Activated CD8-positive, alpha-beta memory T cell treated with anti-CD3 and anti-CD28 coated beads, Interleukin-2, amount 10 ng/mL, durations not matched to agents 7 days and 5 days (primary cell): Measurements from ENCODE around the gene YIPF6. TPM values are rescaled to one million over a fixed set of nuclear protein-coding genes. Genes with fewer than 3 reads are reported as not detected.
"Not testable (repeated sequence)": the region's sequence is repeated elsewhere in the genome, so short reads cannot be mapped to it uniquely, and the experiment has no call there.

Experiments
- ATAC-seq: fragments of 150-1000 bp; cut with Tn5 transposase; one replicate; pipeline ENCODE4 v1.10.0; 2021; ENCODE audit warnings: moderate library complexity
- CTCF ChIA-PET: fragments of 350-600 bp; sonication (Branson Sonifier 250); formaldehyde crosslinking; loops from one replicate; lab custom pipeline; 2021; ENCODE audit warnings: antibody characterized with exemption; lab: Charles Lee
- DNase-seq: peaks from one replicate; pipeline ENCODE4 v3.0.0-alpha.2; 2020
- H3K27ac Mint-ChIP-seq: one replicate; pipeline ENCODE4 v1.8.0; 2021; ENCODE audit warnings: mild to moderate bottlenecking, mixed read lengths
- H3K27me3 Mint-ChIP-seq: one replicate; pipeline ENCODE4 v1.8.0; 2021; ENCODE audit warnings: mixed read lengths
- H3K36me3 Mint-ChIP-seq: one replicate; pipeline ENCODE4 v1.8.0; 2021; ENCODE audit warnings: mild to moderate bottlenecking, mixed read lengths
- H3K4me1 Mint-ChIP-seq: one replicate; pipeline ENCODE4 v1.8.0; 2021; ENCODE audit warnings: mixed read lengths
- H3K4me3 Mint-ChIP-seq: one replicate; pipeline ENCODE4 v1.8.0; 2021; ENCODE audit warnings: mild to moderate bottlenecking, moderate library complexity, mixed read lengths
- H3K9me3 Mint-ChIP-seq: one replicate; pipeline ENCODE4 v1.8.0; 2022; ENCODE audit warnings: low read depth, mixed read lengths
- total RNA-seq, 2 experiments: library from RNA; stranded (reverse); gene quantifications; one replicate each; pipeline ENCODE4 v1.2.3, GENCODE V29; 2021

The YIPF6 gene
- total RNA-seq, 2 experiments from 2014 or later, result 16.6 to 20.8 TPM

DNA sequence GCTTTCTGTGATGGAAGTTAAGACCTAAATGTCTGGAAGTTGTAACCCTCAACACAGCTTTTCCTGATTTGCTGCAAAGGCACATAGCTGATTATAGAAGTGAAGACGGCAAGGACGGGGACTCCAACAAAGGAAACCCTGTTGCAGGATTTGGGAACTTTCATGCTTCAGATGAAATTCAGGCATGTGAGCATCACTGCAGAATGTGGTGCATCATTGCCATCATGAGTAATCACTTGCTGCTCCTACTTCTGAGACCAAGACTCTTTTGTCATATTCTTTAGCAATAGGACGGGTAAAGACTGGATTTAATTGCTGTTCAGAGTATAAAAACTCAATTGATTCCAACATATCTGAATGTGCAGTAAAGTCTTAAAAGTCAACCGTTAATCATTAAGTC is 35.8 kb downstream of the YIPF6 start:
- Mint-ChIP-seq H3K4me1 (no peaks in the 10 kb centered on the region), H3K27me3 (no peaks in the 10 kb centered on the region), H3K36me3 (peaks cover 17% of the 10 kb centered on the region), H3K4me3 (no peak overlapping the region), H3K9me3 (no peaks in the 10 kb centered on the region), H3K27ac (no peak overlapping the region)
- no peak for DNase-seq
- ATAC-seq, result no peak
- CTCF ChIA-PET, result no interaction called here

DNA sequence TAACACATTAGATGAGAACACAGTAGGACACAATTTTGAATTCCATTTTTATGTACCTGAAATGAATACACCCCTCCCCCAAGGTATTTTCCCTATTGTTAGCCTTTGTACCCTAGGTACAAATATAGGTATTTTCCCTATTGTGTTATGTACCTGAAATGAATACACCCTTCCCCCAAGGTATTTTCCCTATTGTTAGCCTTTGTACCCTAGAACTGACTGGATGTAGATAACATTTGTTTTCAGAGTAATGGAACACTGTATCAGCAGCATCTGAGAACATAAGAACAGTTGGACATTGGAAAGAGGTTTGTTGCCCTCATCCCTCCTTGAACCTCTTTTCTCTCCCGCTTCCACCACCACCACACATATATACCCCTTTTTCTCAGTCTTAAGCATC is 37.6 kb downstream of the YIPF6 start:
- ATAC-seq, result no peak
- CTCF ChIA-PET, result no interaction called here
- no peaks in the 10 kb centered on the region for H3K9me3 Mint-ChIP-seq
- DNase-seq, result no peak
- no peak overlapping the region for H3K4me3 Mint-ChIP-seq
- peaks cover 17% of the 10 kb centered on the region for H3K36me3 Mint-ChIP-seq
- no peak overlapping the region for H3K27ac Mint-ChIP-seq
- no peaks in the 10 kb centered on the region for H3K27me3 Mint-ChIP-seq
- no peaks in the 10 kb centered on the region for H3K4me1 Mint-ChIP-seq

DNA sequence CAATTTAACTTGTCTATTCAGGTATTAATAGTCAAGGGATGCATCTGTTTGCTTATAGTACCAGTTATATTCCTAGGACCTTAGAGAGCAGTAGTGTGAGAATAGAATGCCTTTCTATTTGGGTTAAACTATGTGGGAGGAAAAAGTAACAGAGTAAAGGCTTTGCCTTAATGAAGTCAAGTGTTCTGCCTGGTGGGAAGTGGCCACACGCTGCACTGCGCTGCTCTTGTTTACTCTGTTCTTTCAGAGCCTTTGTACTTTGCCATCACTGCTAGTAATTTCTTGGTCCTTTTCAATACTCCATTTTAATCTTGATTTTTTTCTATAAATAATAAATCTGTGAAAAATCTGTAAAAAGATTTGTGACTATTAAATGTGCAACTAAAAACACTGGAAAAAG is 38.0 kb downstream of the YIPF6 start:
- no peak overlapping the region for H3K4me3 Mint-ChIP-seq
- CTCF ChIA-PET, result no interaction called here
- peaks cover 16% of the 10 kb centered on the region for H3K36me3 Mint-ChIP-seq
- DNase-seq (no peak), ATAC-seq (no peak)
- H3K27ac Mint-ChIP-seq, result no peak overlapping the region
- no peaks in the 10 kb centered on the region for H3K9me3 Mint-ChIP-seq
- H3K27me3 Mint-ChIP-seq, result no peaks in the 10 kb centered on the region
- H3K4me1 Mint-ChIP-seq, result no peaks in the 10 kb centered on the region

DNA sequence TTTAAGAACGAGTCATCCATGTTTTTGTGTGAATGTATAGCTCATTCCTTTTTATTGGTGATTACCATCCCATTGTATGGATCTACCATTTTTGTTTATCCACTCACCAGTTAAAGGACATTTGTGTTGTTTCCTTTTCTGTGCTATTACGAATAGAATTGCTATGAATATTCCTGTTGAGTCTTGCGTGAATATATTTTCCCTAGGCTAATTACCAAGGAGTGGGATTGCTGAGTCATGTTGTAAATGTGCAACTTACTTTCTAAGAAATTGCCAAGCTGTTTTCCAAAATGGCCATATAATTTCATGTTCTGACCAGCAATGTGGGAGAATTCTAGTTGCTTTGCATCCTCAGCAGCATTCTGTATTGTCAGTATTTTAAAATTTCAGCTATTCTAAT is 51.3 kb downstream of the YIPF6 start:
- no peak overlapping the region for H3K4me3 Mint-ChIP-seq
- H3K4me1 Mint-ChIP-seq, result no peaks in the 10 kb centered on the region
- ATAC-seq (no peak), DNase-seq (no peak)
- no peaks in the 10 kb centered on the region for H3K9me3 Mint-ChIP-seq
- no peak overlapping the region for H3K27ac Mint-ChIP-seq
- CTCF ChIA-PET, result no interaction called here
- no peaks in the 10 kb centered on the region for H3K36me3 Mint-ChIP-seq
- no peaks in the 10 kb centered on the region for H3K27me3 Mint-ChIP-seq

DNA sequence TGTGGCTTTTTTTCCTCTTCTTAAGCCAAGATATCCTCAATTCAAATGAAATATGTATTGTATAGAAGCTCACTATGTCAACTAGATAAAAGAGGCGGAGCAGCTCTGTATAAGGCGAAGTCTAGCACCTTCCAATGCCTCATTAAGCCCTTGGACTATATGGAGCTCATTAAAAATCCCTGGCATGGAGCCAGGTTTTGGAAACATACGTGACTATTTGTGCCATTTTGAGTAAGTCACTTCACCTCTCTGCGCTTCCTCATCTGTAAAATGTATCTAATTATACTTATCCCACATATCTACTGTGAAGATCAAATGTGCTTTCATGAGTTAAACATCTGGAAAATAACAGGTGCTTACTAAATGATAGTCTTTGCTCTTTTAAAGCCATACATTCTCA is 57.2 kb downstream of the YIPF6 start:
- no peak overlapping the region for H3K4me3 Mint-ChIP-seq
- H3K9me3 Mint-ChIP-seq, result no peaks in the 10 kb centered on the region
- ATAC-seq (no peak), DNase-seq (no peak)
- H3K36me3 Mint-ChIP-seq, result no peaks in the 10 kb centered on the region
- H3K27ac Mint-ChIP-seq, result no peak overlapping the region
- no peaks in the 10 kb centered on the region for H3K4me1 Mint-ChIP-seq
- CTCF ChIA-PET, result no interaction called here
- no peaks in the 10 kb centered on the region for H3K27me3 Mint-ChIP-seq

DNA sequence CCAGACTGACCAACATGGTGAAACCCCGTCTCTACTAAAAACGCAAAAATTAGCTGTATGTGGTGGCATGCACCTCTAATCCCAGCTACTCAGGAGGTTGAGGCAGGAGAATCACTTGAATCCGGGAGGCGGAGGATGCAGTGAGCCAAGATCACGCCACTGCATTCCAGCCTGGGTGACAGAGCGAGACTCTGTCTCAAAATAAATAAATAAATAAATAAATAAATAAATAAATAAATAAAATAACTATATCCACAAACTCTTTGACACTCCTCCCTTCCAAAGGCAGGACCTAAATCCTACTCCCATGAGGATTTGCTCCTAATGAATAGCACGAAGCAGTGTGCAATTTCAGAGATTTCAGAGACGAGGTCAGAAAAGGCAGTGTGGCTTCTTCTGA is 58.3 kb downstream of the YIPF6 start:
- H3K4me3 Mint-ChIP-seq, H3K27me3 Mint-ChIP-seq, ATAC-seq, H3K4me1 Mint-ChIP-seq, DNase-seq, H3K9me3 Mint-ChIP-seq, CTCF ChIA-PET, H3K36me3 Mint-ChIP-seq, H3K27ac Mint-ChIP-seq: not testable (repeated sequence)

DNA sequence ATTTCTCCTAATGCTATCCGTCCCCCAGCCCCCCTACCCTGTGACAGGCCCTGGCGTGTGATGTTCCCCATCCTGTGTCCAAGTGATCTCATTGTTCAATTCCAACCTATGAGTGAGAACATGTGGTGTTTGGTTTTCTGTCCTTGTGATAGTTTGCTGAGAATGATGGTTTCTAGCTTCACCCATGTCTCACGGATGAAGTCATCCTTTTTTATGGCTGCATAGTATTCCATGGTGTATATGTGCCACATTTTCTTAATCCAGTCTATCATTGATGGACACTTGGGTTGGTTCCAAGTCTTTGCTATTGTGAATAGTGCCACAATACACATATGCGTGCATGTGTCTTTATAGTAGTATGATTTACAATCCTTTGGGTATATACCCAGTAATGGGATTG is 61.1 kb downstream of the YIPF6 start:
- H3K27ac Mint-ChIP-seq, ATAC-seq, H3K27me3 Mint-ChIP-seq, H3K4me3 Mint-ChIP-seq, CTCF ChIA-PET, H3K4me1 Mint-ChIP-seq, H3K36me3 Mint-ChIP-seq, DNase-seq, H3K9me3 Mint-ChIP-seq: not testable (repeated sequence)

DNA sequence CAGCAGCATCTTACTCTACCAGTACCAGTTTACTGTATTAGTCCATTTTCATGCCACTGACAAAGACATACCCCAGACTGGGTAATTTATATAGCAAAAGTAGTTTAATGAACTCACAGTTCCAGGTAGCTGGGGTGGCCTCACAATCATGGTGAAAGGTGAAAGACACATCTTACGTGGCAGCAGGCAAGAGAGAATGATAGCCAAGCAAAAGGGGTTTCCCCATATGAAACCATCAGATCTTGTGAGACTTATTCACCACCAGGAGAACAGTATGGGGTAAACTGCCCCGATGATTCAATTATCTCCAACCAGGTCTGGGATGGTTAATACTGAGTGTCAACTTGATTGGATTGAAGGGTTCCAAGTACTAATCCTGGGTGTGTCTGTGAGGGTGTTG is 69.3 kb downstream of the YIPF6 start:
- ATAC-seq (peak; percentile 47), DNase-seq (peak; percentile 39)
- Mint-ChIP-seq H3K27me3 (no peaks in the 10 kb centered on the region), H3K4me1 (peaks cover 31% of the 10 kb centered on the region), H3K36me3 (peaks cover 2% of the 10 kb centered on the region), H3K9me3 (no peaks in the 10 kb centered on the region), H3K27ac (no peak overlapping the region), H3K4me3 (no peak overlapping the region)
- CTCF ChIA-PET, result no interaction called here

DNA sequence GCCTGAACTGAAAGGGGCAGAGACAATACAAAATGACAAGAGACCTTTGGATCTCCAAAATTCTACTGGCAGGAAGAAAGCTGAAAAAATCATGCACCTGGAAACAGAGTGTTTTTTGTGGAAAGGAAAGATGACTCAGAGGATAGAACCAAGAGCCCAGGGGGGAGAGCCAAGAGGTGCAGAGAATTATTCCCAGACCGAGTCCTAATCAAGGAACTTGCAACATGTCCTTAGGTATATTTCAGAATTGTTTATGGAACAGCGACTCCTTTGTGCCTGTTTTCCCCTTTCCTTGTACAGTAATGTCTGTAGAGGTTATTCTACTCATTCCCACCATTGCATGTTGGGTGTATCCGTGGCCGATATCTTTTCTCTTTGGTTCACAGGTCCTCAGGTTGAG is 71.7 kb downstream of the YIPF6 start:
- Mint-ChIP-seq H3K9me3 (no peaks in the 10 kb centered on the region), H3K27ac (no peak overlapping the region), H3K4me1 (peaks cover 41% of the 10 kb centered on the region), H3K4me3 (no peak overlapping the region), H3K27me3 (no peaks in the 10 kb centered on the region), H3K36me3 (peaks cover 2% of the 10 kb centered on the region)
- CTCF ChIA-PET, result no interaction called here
- ATAC-seq (no peak), DNase-seq (no peak)

DNA sequence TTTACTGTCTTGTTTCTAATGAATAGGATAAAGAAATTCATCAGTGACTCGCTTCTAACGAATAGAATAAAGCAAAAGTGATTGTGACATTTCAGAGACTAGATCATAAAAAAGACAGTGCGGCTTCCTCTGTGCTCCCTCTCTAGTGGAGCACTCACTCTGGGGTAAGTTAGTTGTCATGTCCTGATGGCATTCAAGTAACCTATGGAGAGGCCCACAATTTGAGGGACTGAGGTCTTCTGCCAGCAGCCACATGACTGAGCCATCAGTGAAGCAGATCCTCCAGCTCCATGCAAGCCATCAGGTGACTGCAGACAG is 72.4 kb downstream of the YIPF6 start:
- Mint-ChIP-seq H3K36me3 (peaks cover 2% of the 10 kb centered on the region), H3K27me3 (no peaks in the 10 kb centered on the region), H3K27ac (peak overlapping the region; percentile 68), H3K9me3 (no peaks in the 10 kb centered on the region), H3K4me3 (no peak overlapping the region), H3K4me1 (peaks cover 41% of the 10 kb centered on the region)
- peak; percentile 40 for DNase-seq
- CTCF ChIA-PET, result no interaction called here
- no peak for ATAC-seq

DNA sequence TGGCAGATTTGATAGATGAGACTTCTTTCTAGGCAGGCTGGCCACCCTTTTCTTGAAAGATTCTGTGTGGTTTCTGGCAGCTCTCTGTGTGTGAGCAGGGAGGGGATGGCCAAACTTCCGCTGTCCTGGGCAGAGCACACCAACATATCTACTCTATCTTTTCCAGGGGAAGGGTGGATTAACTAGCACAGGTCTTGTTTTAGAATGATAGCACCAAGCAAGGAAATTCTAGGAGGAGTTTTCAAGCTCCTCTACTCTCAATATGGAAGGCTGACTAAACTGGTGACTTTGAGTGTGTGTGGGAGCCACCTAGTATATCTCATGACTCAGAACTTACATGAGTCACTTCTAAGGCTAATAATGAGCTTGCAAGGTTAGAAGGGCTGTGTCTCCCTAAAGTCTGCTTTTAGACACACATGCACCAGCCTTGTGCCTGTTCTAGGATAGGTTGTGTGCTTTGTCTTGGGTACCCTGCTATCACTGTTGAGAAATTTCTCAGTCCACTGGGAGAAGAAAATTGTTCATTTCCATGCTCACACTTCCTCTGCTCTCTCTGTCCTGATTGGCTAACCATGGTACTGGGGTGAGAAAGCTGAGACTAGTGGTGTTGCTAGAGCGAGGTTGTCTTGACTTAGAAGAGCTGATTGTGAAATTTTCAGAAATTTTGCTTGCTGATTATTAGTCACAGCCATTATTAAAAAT is 72.9 kb downstream of the YIPF6 start:
- H3K4me1 Mint-ChIP-seq, result peaks cover 41% of the 10 kb centered on the region
- CTCF ChIA-PET, result no interaction called here
- peak overlapping the region; percentile 68 for H3K27ac Mint-ChIP-seq
- no peaks in the 10 kb centered on the region for H3K36me3 Mint-ChIP-seq
- no peak overlapping the region for H3K4me3 Mint-ChIP-seq
- no peaks in the 10 kb centered on the region for H3K9me3 Mint-ChIP-seq
- DNase-seq (peak; percentile 37), ATAC-seq (peak; percentile 92)
- no peaks in the 10 kb centered on the region for H3K27me3 Mint-ChIP-seq

DNA sequence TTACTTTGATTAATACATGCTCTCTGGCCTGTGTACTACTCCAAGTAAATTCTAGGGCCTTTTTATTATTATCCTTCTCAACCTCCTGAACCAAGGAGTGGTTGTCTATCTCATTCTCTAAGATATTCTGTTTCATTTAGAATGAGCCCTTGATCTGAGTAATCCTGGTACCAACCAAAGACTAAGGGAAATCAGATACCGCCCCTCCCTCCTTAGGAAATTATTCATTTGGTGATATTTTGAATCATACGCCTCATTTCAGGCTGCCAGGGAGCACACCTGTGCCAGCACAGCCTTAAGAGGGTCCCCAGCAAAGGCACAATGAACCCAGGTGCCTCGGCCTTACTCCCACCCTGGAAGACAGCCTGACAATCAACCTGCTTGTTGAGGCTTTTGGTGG is 75.4 kb downstream of the YIPF6 start:
- H3K9me3 Mint-ChIP-seq, result no peaks in the 10 kb centered on the region
- no peak for DNase-seq
- H3K36me3 Mint-ChIP-seq, result peaks cover 1% of the 10 kb centered on the region
- H3K27ac Mint-ChIP-seq, result no peak overlapping the region
- no peak overlapping the region for H3K4me3 Mint-ChIP-seq
- no peaks in the 10 kb centered on the region for H3K27me3 Mint-ChIP-seq
- ATAC-seq, result no peak
- H3K4me1 Mint-ChIP-seq, result peaks cover 29% of the 10 kb centered on the region
- CTCF ChIA-PET, result no interaction called here

DNA sequence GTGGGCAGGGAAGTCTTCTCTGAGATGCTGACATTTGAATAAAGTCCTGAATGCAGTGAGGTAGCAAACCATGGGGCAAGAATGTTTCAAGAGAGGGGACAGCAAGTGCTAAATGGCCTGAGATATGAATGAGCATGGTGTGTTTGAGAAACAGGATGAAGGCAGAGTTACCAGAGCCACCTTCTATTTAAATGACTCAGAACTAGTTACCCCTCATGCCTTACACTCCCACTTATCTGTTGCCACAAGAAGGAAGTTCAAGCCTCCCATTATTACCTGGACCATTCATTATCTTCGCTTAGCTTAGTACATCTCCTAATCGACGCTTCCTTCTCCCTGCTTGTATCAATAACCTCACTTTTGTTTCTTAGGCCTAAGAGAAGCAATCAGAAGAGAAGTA is 81.0 kb downstream of the YIPF6 start:
- DNase-seq, result no peak
- no peaks in the 10 kb centered on the region for H3K9me3 Mint-ChIP-seq
- H3K4me3 Mint-ChIP-seq, result no peak overlapping the region
- H3K27ac Mint-ChIP-seq, result no peak overlapping the region
- H3K4me1 Mint-ChIP-seq, result peaks cover under 1% of the 10 kb centered on the region
- H3K27me3 Mint-ChIP-seq, result no peaks in the 10 kb centered on the region
- CTCF ChIA-PET, result no interaction called here
- H3K36me3 Mint-ChIP-seq, result peaks cover 1% of the 10 kb centered on the region
- no peak for ATAC-seq

DNA sequence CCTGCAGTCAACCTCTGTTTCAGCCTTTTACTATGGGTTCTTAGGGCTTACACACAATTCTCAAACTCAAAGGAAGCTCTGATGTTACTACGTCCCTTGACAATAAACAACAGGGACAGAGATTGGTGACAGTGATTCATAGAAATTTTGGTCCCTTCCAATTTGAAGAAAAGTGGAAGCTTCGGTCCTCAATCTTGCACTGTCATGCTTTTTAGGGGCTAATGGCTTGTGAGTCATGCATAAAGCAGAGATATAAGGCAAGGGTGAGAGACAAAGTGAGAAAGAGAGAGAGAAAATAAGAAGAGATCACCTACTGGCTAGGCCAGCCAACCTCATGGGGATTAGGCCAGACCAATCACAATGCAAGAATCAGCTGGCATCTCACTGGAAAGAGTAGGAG is 85.4 kb downstream of the YIPF6 start:
- H3K27ac Mint-ChIP-seq, result no peak overlapping the region
- peaks cover 5% of the 10 kb centered on the region for H3K9me3 Mint-ChIP-seq
- DNase-seq (no peak), ATAC-seq (no peak)
- H3K27me3 Mint-ChIP-seq, result no peaks in the 10 kb centered on the region
- no peaks in the 10 kb centered on the region for H3K4me1 Mint-ChIP-seq
- H3K36me3 Mint-ChIP-seq, result no peaks in the 10 kb centered on the region
- no peak overlapping the region for H3K4me3 Mint-ChIP-seq
- CTCF ChIA-PET, result no interaction called here
